Raji (cell line): ENCODE results near the gene ZNF224.

ENCODE experiments used
- POLR2A ChIP-seq: IDR thresholded peaks from 2 replicates; pipeline ENCODE4 v1.6.1; 2011; ENCODE audit warnings: low read depth, low read length, control low read depth; ENCODE audit not compliant: insufficient read depth

ZNF224 gene

GRCh38 chr19:44093931-44094765 lies at the start of gene ZNF224:
TSS of gene ZNF224 (plus strand) at chr19:44094361. CDS start at chr19:44097874, 3,513 bp downstream.
- TF ChIP-seq POLR2A, result no peak

- TF ChIP-seq POLR2A, result no peak
Observed at GRCh38 chr19:44050740-44051649, 43.2 kb upstream of the ZNF224 start.

GRCh38 chr19:44051650-44052402 lies 42.3 kb upstream of the ZNF224 start, which contains the start of gene ZNF223:
TSS of gene ZNF223 (plus strand) at chr19:44052036. CDS start at chr19:44055177, 3,141 bp downstream.
- TF ChIP-seq POLR2A, result no peak

GRCh38 chr19:44055870-44056269 lies 38.3 kb upstream of the ZNF224 start:
- no peak for TF ChIP-seq POLR2A

- no peak for TF ChIP-seq POLR2A
Observed at GRCh38 chr19:44059229-44059628, 34.9 kb upstream of the ZNF224 start.

- TF ChIP-seq POLR2A, result no peak
Observed at GRCh38 chr19:44061038-44061437, 33.1 kb upstream of the ZNF224 start.

- no peak for TF ChIP-seq POLR2A
Observed at GRCh38 chr19:44066305-44066704, 27.9 kb upstream of the ZNF224 start.

GRCh38 chr19:44069415-44069814 lies 24.7 kb upstream of the ZNF224 start:
- no peak for TF ChIP-seq POLR2A

- TF ChIP-seq POLR2A, result no peak
Observed at GRCh38 chr19:44071824-44072542, 22.2 kb upstream of the ZNF224 start, which contains the start of gene ZNF284. TSS of gene ZNF284 (plus strand) at chr19:44072159. CDS start at chr19:44076390, 4,231 bp downstream.

- no peak for TF ChIP-seq POLR2A
Observed at GRCh38 chr19:44072543-44073401, 21.4 kb upstream of the ZNF224 start.

- no peak for TF ChIP-seq POLR2A
Observed at GRCh38 chr19:44076325-44076724, 17.8 kb upstream of the ZNF224 start.

- TF ChIP-seq POLR2A, result no peak
Observed at GRCh38 chr19:44092108-44092507, 2.1 kb upstream of the ZNF224 start.

- no peak for TF ChIP-seq POLR2A
Observed at GRCh38 chr19:44107751-44108150, 13.6 kb downstream of the ZNF224 start.
